Breast epithelium (tissue), 3 donors: ENCODE measurements around the gene CFLAR.

Source experiments
- CTCF ChIP-seq, 3 donors: fragments of 450-650 bp; IDR thresholded peaks; one replicate each; pipeline ENCODE4 v1.5.1; 2016 to 2017; ENCODE audit warnings: antibody characterized with exemption in 3 of 3, mild to moderate bottlenecking in 3 of 3, moderate library complexity in 3 of 3
- POLR2A ChIP-seq: fragments of 450-650 bp; IDR thresholded peaks from one replicate; pipeline ENCODE4 v1.6.1; 2016; ENCODE audit warnings: antibody characterized with exemption, mild to moderate bottlenecking, moderate library complexity
- POLR2AphosphoS5 ChIP-seq, 3 donors: sonication (generic); formaldehyde crosslinking; IDR thresholded peaks; one replicate each; pipeline ENCODE4 v1.6.1; 2017; ENCODE audit warnings: antibody characterized with exemption in 3 of 3

DNA sequence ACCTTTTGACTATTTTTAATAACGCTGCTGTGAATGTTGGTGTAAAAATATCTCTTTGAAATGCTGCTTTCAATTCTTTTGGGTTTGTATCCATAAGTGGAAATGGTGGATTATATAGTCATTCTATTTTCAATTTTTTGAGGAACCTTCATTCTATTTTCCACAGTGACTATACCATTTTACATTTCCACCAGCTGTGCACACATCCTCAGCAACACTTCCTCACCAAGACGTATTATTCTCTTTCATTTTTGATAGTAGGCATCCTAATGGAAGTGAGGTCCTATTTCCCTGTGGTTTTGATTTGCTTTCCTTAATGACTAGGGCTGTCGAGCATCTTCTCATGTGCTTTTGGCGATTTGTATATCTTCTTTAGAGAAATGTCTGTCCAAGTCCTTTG is 81.8 kb downstream of the CFLAR start:
- TF ChIP-seq CTCF (IDR thresholded peaks at IDR 0.05), result no peak
- TF ChIP-seq POLR2A, result no peak
- no peak for TF ChIP-seq POLR2AphosphoS5 (IDR thresholded peaks at IDR 0.05)
